Left renal cortex interstitium (tissue), 4 donors: Measurements from ENCODE around the gene BOLA2. TPM values are rescaled to one million over a fixed set of nuclear protein-coding genes. Genes with fewer than 3 reads are reported as not detected.
"Not testable (repeated sequence)": the region's sequence is repeated elsewhere in the genome, so short reads cannot be mapped to it uniquely, and the experiment has no call there.

Source experiments
- DNase-seq, 4 donors: peaks; one replicate each; pipeline ENCODE4 v3.0.0-alpha.2; 2013; ENCODE audit warnings: low read depth in 4 of 4, low spot score in 2 of 4, missing footprints in 1 of 4
- polyA plus RNA-seq, 4 donors: library from polyadenylated mRNA; unstranded; fragments of 120-200 nt; gene quantifications; one replicate each; pipeline ENCODE4 v1.2.1, GENCODE V29; 2013; ENCODE audit not compliant: insufficient read length in 4 of 4

Gene BOLA2
- 1 to 10 TPM; 6.0 to 8.6 (median 7.4) TPM for polyA plus RNA-seq

DNA sequence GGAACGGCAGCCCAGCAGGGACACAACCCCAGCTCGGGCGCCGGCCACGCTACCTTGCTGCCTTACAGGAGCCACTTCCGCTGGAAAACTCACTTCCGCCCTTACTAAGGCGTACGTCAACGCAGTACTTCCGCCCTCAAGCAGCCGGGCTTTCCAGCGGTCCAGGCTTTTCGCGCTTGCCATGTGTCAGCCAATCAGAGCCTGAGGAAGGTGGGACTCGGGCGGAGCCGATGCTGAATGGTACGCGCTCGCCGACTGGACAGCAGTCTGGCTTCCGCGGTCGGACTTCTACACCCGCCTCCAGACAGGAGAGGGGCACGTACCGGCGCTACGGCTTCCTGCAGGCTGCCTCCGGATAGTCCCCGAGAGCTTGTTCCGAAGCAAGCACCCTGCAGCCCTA, at the start of gene BOLA2, which contains the start of gene SLX1B:
TSS of gene BOLA2 (minus strand) at position 83 of the 400 bp plus-strand sequence. CDS start 98 bp downstream, outside the sequence.
TSS of gene SLX1B (plus strand) at position 265 of the 400 bp plus-strand sequence.
- DNase-seq = not testable (repeated sequence)

DNA sequence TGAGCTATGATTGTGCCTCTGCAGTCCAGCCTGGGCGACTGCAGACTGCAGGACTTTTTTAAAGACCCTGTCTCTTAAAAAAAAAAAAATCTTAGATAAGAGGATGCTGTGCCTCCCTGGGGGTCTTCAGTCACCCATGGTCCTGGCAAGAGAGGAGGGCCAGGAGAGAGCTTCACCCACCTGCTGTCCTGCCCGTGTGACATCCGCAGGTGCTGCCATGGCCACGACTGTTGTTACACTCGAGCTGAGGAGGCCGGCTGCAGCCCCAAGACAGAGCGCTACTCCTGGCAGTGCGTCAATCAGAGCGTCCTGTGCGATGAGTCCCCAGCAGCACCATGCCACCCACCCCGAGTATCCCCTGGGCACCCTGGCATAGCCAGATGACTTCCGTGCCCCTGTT, 28.1 kb upstream of the BOLA2 start:
- DNase-seq = not testable (repeated sequence)

DNA sequence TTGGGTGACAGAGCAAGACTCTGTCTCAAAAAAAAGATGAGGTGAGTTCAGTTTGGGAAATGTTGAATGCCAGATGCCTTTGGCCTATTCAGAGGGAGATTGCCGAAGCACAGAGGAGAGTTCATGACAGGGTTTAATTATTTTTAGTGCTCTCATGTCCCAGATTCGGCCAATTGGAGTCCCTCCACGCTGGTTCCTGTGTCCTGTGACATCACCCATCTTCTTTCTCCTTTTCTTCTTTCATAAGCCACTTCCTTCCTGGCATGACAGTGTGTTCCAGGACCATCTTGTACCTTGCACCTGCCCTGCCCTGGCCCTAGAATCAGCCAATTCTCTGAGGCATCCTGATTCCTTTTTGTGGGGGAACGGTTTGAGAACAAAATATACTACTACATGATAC, 17.9 kb upstream of the BOLA2 start:
- not testable (repeated sequence) for DNase-seq

DNA sequence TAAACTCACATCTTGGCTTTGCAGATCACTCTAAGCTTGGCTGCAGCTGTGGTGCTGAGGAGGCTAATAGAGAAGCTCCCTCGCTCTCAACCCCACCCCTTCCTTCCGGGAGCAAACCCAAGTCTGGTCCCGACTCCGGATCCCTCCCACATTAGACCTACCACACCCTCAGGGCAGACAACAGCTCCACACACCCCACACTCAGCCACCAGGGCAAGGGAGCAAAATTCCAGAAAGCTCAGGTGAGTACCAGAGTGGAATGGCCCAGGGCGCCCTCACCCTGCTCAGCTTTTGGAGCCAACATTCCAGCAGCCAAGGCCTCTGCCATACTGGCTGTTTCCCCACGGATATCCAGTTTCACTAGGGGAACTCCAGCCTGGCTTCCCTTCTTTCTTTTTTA, 15.5 kb upstream of the BOLA2 start:
- DNase-seq = not testable (repeated sequence)

DNA sequence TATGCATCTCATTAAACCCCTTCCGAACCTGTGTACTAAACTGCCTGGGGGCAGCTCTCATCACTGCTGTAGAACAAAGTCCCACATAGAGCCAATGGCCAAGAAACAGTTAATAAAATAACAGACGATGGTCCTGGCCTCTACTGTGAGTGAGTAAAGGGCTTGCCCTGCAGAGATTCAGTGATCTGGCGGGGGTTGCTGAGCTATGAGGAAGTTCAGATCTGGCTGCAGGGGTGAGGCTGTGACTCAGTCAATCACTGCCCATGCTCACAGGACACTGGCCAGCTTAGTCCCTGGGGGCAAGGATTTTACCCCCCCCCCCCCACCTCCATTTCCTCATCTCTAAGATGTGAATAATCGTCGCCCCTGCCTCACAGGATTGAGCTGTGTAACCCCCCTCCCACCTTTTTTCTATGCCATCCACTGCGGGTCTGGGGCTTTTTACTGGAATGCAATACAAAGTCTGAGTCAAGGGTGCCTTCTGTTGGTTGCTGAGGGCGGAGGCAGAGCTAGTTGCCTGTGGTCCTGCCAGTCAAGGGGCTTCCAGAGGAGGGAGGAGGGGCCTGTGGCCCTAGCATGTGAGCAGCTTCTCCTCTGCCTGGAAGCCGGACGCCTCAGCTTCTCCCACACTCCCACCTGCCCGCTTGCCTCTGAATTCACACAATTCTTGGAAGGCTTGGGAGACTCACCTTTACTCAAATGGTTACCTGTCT, 13.7 kb upstream of the BOLA2 start:
- DNase-seq = not testable (repeated sequence)

DNA sequence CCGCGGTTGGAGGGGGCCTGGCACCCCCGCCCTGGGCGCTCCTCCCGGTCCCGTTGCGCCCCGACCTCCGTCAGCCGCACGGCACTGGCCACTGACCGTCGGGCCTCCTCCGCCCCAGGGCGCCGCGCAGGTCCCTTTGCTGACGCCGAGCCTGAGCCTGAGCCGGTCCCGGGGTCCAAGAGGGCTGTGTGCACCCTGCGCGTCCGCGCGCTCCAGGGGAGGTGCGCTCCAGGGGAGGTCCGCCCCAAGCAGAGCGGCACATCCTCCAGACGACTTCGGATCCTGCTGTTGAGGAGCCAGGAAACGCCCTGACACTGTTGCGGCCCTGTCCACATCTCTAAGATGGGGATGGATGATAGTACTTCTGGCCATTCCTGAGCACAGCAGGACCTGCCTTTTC, 12.8 kb upstream of the BOLA2 start:
- DNase-seq = not testable (repeated sequence)

DNA sequence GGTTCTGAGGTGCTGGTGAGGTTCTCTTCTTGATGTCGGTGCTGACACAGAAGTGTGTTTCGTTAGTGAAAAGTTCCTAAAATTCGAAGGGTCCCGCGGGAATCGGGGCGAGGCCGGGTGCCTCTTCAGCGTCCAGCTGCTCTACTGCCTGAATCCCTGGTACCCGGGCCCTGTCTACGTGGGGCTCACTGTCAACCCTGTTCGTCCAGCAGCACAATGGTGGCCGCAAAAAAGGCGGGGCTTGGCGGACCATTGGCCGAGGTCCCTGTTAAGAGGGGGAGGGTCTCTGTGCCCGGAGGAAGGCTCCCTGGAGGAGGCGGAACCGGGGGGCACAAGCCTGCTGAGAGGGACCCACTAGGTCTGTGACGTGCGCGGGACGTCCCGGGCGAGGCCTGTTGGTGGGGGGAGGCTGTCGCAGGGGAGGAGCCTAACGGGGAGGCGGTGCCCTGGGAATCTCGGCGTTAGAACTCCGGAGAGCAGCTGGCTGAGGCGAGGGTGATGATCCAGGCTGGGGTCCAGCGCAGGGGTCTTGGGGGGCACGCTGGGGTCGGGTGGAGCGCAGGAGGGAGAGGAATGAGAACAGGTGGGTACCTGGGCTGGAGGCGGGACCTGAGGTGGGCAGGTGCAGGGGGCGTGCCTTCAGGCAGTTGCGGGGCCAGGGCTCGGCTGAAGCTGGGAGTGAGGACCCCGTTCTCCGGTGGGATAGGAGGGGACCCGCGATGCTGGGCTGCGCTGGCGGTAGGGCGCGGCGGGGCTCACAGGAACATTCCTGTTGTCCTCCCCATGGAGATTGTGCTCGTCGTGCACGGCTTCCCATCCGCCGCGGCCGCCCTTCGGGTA, 12.1 kb upstream of the BOLA2 start:
- DNase-seq = not testable (repeated sequence)

DNA sequence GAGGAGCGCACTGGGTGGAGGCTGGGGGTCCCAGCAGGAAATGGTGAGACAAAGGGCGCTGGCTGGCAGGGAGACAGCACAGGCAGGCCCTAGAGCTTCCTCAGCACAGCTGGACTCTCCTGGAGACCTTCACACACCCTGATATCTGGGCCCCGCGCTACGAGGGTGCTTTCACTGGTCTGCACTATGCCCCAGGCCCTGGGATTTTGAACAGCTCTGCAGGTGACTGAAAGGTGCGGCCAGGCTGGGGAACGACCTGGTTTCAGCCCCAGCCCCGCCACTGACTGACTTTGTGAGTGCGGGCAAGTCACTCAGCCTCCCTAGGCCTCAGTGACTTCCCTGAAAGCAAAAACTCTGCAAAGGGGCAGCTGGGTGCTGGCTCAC, 6.5 kb upstream of the BOLA2 start:
- not testable (repeated sequence) for DNase-seq

DNA sequence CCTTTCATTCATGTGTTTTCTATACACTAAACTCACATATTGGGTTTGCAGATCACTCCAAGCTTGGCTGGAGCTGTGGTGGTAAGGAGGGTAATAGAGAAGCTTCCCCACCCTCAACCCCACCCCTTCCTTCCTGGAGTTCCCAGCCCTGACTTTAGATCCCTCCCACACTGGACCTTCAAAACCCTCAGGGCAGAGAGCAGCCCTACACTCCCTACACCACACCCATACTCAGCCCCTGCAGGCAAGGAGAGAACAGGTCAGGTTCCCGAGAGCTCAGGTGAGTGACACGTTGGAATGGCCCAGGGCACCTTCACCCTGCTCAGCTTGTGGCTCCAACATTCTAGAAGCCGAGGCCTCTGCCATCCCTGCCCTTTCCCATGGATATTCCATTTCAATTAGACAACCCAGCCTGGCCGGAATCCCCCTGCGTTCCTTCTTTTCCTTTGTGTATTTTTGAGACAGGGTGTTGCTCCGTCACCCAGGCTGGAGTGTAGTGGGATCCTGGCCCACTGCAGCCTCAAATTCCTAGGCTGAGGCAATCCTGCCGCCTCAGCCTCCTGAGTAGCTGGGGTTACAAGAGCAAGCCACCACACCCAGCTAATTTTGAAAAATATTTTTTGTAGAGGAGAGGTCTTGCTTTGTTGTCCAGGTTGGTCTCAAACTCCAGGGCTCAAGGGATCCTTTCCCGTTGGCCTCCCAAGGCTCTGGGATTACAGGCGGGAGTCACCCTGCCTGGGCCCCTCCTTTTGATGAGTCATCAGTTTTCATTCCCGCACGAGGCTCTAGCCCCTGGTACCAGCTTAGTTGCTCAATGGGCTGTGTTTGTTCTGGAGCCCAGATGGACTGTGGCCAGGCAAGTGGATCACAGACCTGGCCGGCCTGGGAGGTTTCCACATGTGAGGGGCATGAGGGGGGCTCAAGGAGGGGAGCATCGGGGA, 5.8 kb upstream of the BOLA2 start, which contains the start of gene SULT1A4:
TSS of gene SULT1A4 (plus strand) at position 208 of the 941 bp plus-strand sequence. CDS start 1,473 bp downstream, outside the sequence.
- DNase-seq = not testable (repeated sequence)

DNA sequence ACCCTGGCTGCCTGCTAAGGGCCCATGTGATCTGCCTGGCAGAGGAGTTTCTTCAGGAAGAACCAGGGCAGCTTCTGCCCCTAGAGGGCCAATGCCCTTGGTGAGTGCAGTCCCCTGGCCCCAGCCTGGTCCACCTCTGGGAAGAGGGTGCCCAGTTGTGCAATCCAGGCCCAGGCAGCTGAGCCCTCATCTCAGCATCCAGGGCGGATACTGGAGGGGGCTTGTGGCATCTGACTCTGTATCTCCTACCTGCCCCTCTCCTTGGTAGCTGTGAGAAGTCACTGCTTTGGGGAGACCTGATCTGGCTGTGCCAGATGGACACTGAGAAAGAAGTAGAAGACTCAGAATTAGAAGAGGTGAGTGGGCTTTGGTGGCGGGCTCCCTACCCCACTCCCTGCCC, 3.5 kb upstream of the BOLA2 start:
- not testable (repeated sequence) for DNase-seq

DNA sequence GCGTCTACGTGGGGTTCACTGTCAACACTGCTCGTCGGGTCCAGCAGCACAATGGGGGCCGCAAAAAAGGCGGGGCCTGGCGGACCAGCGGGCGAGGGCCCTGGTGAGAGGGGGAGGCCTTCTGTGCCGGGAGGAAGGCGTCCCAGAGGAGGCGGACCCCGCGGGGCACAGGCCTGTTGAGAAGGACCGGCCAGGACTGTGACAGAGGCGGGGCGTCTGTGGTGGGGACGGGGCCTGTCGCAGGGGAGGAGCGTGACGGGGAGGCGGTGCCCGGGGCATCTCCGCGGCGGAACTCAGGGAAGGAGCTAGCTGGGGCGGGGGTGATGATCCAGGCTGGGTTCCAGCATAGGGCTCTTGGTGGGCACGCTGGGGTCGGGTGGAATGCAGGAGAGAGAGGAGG, 677 bp upstream of the BOLA2 start:
- DNase-seq = not testable (repeated sequence)

DNA sequence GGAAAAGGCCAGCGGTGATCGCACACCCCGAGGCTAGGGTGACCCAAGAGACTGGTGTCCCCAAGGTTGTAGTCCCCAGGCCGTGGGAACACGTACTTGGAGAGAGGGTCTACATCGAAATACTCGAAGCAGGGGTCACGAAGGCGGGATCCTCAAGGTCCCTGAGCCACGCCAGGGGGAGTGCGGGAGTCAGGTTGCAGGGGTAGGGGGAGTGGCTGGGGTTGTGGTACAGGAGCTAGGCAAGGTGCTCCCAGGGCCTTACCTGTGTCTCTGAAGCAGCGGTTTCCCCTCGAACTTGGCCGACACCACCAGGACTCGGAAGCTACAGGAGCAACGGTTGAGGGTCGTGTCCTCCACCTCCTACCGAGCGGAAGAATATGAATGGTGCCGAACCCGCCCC, 397 bp downstream of the BOLA2 start:
- not testable (repeated sequence) for DNase-seq

DNA sequence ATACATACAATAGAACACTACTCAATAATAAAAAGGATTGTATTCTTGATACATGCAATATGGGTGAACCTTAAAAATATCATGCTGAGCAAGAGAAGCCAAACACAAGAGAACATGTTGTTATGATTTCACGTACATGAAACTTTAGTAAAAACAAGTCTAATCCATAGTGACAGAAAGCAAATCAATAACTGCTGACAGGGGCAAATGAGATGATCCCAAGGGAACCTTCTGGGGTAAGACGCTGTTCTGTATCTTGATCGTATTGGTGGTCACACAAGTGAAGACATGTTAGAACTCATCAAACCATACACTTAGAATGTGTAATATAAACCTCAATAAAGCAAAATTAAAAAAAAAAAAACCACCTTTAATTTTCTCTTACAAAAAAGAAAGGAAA, 28.8 kb downstream of the BOLA2 start:
- DNase-seq = not testable (repeated sequence)

DNA sequence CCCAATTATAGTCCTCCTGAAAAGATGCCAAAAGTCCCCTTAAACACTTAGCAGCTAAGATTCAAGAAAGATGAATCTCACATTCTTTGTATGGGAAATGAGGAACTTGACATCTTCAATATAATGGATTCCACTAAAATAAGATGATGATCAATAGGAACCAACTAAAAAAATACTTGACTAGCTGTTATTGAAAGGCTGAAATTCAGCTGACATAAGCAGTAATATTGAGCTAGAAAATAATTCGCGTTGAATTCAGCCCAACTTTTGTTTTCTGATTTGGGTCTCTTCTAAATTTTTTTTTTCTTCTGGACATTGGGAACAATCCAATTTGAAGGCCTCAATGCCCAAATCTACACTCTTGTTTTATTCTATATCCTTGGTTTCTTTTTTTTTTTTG, 30.6 kb downstream of the BOLA2 start:
- DNase-seq = not testable (repeated sequence)

DNA sequence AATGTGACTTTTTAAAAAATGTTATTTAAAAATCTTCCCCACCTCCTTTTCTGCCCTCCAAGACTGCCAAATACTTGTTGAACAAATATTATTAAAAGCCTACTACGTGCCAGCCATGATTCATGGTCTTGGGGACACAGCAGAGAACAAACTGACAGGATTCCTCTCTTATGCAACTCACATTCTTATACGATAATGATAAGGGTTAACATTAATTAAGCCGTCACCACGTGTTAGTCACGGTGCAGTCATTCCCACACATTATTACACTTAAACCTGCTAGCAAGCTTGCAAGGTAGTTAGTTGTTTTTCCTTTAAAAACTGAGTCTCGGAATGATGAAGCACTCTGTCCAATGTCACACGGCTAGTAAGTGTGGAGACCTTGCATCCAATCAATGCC, 48.9 kb downstream of the BOLA2 start:
- DNase-seq = not testable (repeated sequence)

Other genes starting within 250 kb of the BOLA2 start
- gene NPIPB11, start 47.6 kb downstream of the BOLA2 start, polyA plus RNA-seq = 1 to 10 TPM in 2 of 4 donors, under 1 TPM in 2; 0.49 to 5.4 (median 2.3) TPM
- 10 to 100 TPM in 3 of 4 donors, 1 to 10 TPM in 1; 8.9 to 14.3 (median 12.3) TPM for gene SLX1B, start 182 bp upstream of the BOLA2 start, polyA plus RNA-seq
- gene SULT1A4, start 5.6 kb upstream of the BOLA2 start, polyA plus RNA-seq = 10 to 100 TPM; 18.3 to 21.7 (median 19.8) TPM
- gene NPIPB12, start 52.1 kb upstream of the BOLA2 start, polyA plus RNA-seq = 100 to 1,000 TPM in 1 of 4 donors, 10 to 100 TPM in 3; 12.9 to 104 (median 47.1) TPM
- 1 to 10 TPM; 2.1 to 2.5 (median 2.3) TPM for gene SPN, start 208.9 kb upstream of the BOLA2 start, polyA plus RNA-seq
- 100 to 1,000 TPM; 126 to 187 (median 178) TPM for gene QPRT, start 224.8 kb upstream of the BOLA2 start, polyA plus RNA-seq